ENCODE results near the gene SAXO1. TPM values are rescaled to one million over a fixed set of nuclear protein-coding genes. Genes with fewer than 3 reads are reported as not detected.

The SAXO1 gene
- total RNA-seq, 1 experiment from 2014 or later: 0.20 TPM

DNA sequence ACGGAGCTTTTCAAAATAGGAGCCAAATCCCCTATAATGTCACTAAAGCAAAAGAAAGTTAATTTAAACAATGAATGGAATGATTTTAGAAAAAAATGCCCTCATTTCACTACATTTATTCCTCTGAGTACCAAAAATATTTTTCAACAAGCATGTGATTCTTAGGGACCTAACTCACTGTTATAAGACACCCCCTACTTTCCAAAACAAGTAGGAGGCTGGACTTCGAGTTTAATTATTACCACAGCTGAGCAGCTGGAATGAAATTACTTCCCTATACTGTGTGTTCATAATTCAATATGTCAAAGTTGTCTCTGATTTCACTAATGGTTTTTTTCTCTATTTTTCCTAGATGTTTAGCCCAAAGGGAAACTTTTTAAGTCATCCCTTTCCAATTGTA is 61.6 kb downstream of the SAXO1 start:
- intact Hi-C loops (cut with micrococcal nuclease; ENCODE audit: unreplicated experiment): no loop called here
- Mint-ChIP-seq H3K27ac (ENCODE audit: unreplicated experiment) (no peak overlapping the region), H3K4me1 (ENCODE audit: low read depth, unreplicated experiment) (no peaks in the 10 kb centered on the region), H3K27me3 (ENCODE audit: insufficient read depth, unreplicated experiment) (peaks cover 7% of the 10 kb centered on the region), H3K36me3 (ENCODE audit: insufficient read depth, unreplicated experiment) (no peaks in the 10 kb centered on the region), H3K9me3 (ENCODE audit: unreplicated experiment) (no peaks in the 10 kb centered on the region), H3K4me3 (ENCODE audit: unreplicated experiment) (no peak overlapping the region)
- Histone ChIP-seq H3K36me3 (ENCODE audit: control insufficient read depth, insufficient read depth, low read length) (no peaks in the 10 kb centered on the region), H3K27me3 (replicated peaks; ENCODE audit: control insufficient read depth, insufficient read depth, low read length) (no peaks in the 10 kb centered on the region), H3K4me3 (ENCODE audit: low read depth, low read length) (no peak overlapping the region), H3K4me1 (no peaks in the 10 kb centered on the region), H3K9me3 (no peaks in the 10 kb centered on the region)
- POLR2A ChIA-PET: no interaction called here
- CTCF ChIA-PET: no interaction called here
- DNase-seq: no peak
- BruUV-seq (replicated peaks): no TSS peak
- TF ChIP-seq, protein P1, sequence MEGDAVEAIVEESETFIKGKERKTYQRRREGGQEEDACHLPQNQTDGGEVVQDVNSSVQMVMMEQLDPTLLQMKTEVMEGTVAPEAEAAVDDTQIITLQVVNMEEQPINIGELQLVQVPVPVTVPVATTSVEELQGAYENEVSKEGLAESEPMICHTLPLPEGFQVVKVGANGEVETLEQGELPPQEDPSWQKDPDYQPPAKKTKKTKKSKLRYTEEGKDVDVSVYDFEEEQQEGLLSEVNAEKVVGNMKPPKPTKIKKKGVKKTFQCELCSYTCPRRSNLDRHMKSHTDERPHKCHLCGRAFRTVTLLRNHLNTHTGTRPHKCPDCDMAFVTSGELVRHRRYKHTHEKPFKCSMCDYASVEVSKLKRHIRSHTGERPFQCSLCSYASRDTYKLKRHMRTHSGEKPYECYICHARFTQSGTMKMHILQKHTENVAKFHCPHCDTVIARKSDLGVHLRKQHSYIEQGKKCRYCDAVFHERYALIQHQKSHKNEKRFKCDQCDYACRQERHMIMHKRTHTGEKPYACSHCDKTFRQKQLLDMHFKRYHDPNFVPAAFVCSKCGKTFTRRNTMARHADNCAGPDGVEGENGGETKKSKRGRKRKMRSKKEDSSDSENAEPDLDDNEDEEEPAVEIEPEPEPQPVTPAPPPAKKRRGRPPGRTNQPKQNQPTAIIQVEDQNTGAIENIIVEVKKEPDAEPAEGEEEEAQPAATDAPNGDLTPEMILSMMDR (IDR thresholded peaks at IDR 0.05; ENCODE audit: insufficient read depth in 1 of 2, low read depth in 1 of 2, low read length in 1 of 2, severe bottlenecking in 1 of 2, unreplicated experiment in 1 of 2): no peak

GRCh38 chr9:18970393-18970792 is 62.6 kb downstream of the SAXO1 start:
- Mint-ChIP-seq H3K27ac (ENCODE audit: unreplicated experiment) (no peak overlapping the region), H3K4me1 (ENCODE audit: low read depth, unreplicated experiment) (no peaks in the 10 kb centered on the region), H3K9me3 (ENCODE audit: unreplicated experiment) (peaks cover 4% of the 10 kb centered on the region), H3K4me3 (ENCODE audit: unreplicated experiment) (no peak overlapping the region), H3K36me3 (ENCODE audit: insufficient read depth, unreplicated experiment) (no peaks in the 10 kb centered on the region), H3K27me3 (ENCODE audit: insufficient read depth, unreplicated experiment) (peaks cover 9% of the 10 kb centered on the region)
- DNase-seq: no peak
- intact Hi-C loops (cut with micrococcal nuclease; ENCODE audit: unreplicated experiment): no loop called here
- ChIA-PET POLR2A (no interaction called here), CTCF (no interaction called here)
- TF ChIP-seq, protein P1 (IDR thresholded peaks at IDR 0.05; ENCODE audit: insufficient read depth in 1 of 2, low read depth in 1 of 2, low read length in 1 of 2, severe bottlenecking in 1 of 2, unreplicated experiment in 1 of 2): no peak
- no peaks in the 10 kb centered on the region for H3K9me3 ChIP-seq
- no peaks in the 10 kb centered on the region for H3K27me3 ChIP-seq (replicated peaks; ENCODE audit: control insufficient read depth, insufficient read depth, low read length)
- no TSS peak for BruUV-seq (replicated peaks)
- H3K36me3 ChIP-seq (ENCODE audit: control insufficient read depth, insufficient read depth, low read length): no peaks in the 10 kb centered on the region
- H3K4me3 ChIP-seq (ENCODE audit: low read depth, low read length): no peak overlapping the region
- H3K4me1 ChIP-seq: no peaks in the 10 kb centered on the region

- no peaks in the 10 kb centered on the region for H3K27me3 ChIP-seq (replicated peaks; ENCODE audit: control insufficient read depth, insufficient read depth, low read length)
- Mint-ChIP-seq H3K9me3 (ENCODE audit: unreplicated experiment) (peaks cover 15% of the 10 kb centered on the region), H3K4me3 (ENCODE audit: unreplicated experiment) (no peak overlapping the region), H3K36me3 (ENCODE audit: insufficient read depth, unreplicated experiment) (no peaks in the 10 kb centered on the region), H3K27me3 (ENCODE audit: insufficient read depth, unreplicated experiment) (peaks cover 12% of the 10 kb centered on the region), H3K27ac (ENCODE audit: unreplicated experiment) (no peak overlapping the region), H3K4me1 (ENCODE audit: low read depth, unreplicated experiment) (no peaks in the 10 kb centered on the region)
- intact Hi-C loops (cut with micrococcal nuclease; ENCODE audit: unreplicated experiment): no loop called here
- no peaks in the 10 kb centered on the region for H3K36me3 ChIP-seq (ENCODE audit: control insufficient read depth, insufficient read depth, low read length)
- H3K4me3 ChIP-seq (ENCODE audit: low read depth, low read length): no peak overlapping the region
- ChIA-PET POLR2A (no interaction called here), CTCF (interaction anchor here (0.6 kb wide), 1 partner anchor 9 kb away, joined by 3 read pairs; no protein-coding TSS in a partner anchor)
- H3K9me3 ChIP-seq: no peaks in the 10 kb centered on the region
- no peak for DNase-seq
- TF ChIP-seq, protein P1 (IDR thresholded peaks at IDR 0.05; ENCODE audit: insufficient read depth in 1 of 2, low read depth in 1 of 2, low read length in 1 of 2, severe bottlenecking in 1 of 2, unreplicated experiment in 1 of 2): no peak
- no peaks in the 10 kb centered on the region for H3K4me1 ChIP-seq
- no TSS peak for BruUV-seq (replicated peaks)
These were observed 63.9 kb downstream of the SAXO1 start for GRCh38 chr9:18969128-18969527.

Measured in Caco-2 (cell line).